ENCODE data around the gene ATG7. TPM values are rescaled to one million over a fixed set of nuclear protein-coding genes. Genes with fewer than 3 reads are reported as not detected.
A peak's percentile ranks its signal among the peaks of the same experiment; 100 is the strongest.

Gene ATG7
- total and polyA plus RNA-seq, 10 of the 15 experiments (the other 5 are each of a cell fraction or from before 2014, with no cell fraction given) = 13.5 to 49.5 (median 26.4) TPM

DNA sequence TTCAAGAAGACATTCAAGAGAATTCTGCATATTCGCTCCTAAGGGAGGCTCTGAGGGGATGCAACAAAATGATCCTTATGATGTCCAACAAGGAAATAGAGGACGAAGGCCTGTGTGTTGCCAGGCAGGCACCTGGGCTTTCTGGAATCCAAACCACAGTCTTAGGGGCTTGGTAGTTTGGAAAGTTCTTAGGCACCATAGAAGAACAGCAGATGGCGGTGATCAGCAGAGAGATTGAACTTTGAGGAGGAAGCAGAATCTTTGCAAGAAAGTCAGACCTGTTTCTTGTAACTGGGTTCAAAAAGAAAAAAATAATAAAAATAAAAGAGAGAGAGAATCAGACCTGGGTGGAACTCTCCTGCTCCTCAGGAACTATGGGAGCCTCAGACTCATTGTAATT, 11.7 kb upstream of the ATG7 start:
- intact Hi-C loops (cut with micrococcal nuclease; ENCODE audit: unreplicated experiment) = no loop called here
- no peaks in the 10 kb centered on the region for H3K4me1 ChIP-seq (ENCODE audit: control insufficient read depth, insufficient read depth, low read length)
- in situ Hi-C loops (cut with MboI) = no loop called here
- ATAC-seq (no peak), DNase-seq (ENCODE audit: low read depth, low spot score) (no peak), FAIRE-seq (no peak)
- ChIA-PET CTCF (interaction anchor here (0.8 to 3.6 kb wide), 3 partner anchors 51 to 391 kb away, joined by 3 to 39 read pairs (median 4); no protein-coding TSS in a partner anchor), SMC1A (ENCODE audit: uncharacterized antibody, unreplicated experiment) (interaction anchor here (0.8 to 2.8 kb wide), 8 partner anchors 28 to 395 kb away, joined by 3 to 18 read pairs (median 4); no protein-coding TSS in a partner anchor), POLR2A (no interaction called here), RAD21 (ENCODE audit: unreplicated experiment) (interaction anchor here (1.1 kb wide), 1 partner anchor 74 kb away, joined by 7 read pairs; no protein-coding TSS in a partner anchor)
- no peaks in the 10 kb centered on the region for H4K20me1 ChIP-seq (ENCODE audit: control insufficient read depth, insufficient read depth)
- 50% methylated on average over 3 of the region's 3 CpGs for WGBS (ENCODE audit: insufficient coverage, insufficient replicate concordance, low lambda C conversion rate, missing lambda C conversion rate)
- no peak overlapping the region for H3K4me3 ChIP-seq
- no peaks in the 10 kb centered on the region for H3K36me3 ChIP-seq (ENCODE audit: control insufficient read depth in 2 of 2, insufficient read depth in 2 of 2, low read length in 1 of 2)
- H2AFZ ChIP-seq (ENCODE audit: control insufficient read depth, low read depth, low read length) = no peak overlapping the region
- TF ChIP-seq CBX3 (IDR thresholded peaks at IDR 0.05; ENCODE audit: borderline replicate concordance, low read depth) (no peak), SMARCA5 (IDR thresholded peaks at IDR 0.05) (no peak), SMC3 (IDR thresholded peaks at IDR 0.05; ENCODE audit: borderline replicate concordance, low read length) (peak; percentile 24; the same call in 1 of the 2 replicates), MTA2 (IDR thresholded peaks at IDR 0.05; ENCODE audit: low read depth) (no peak), RAD21 (IDR thresholded peaks at IDR 0.05; ENCODE audit: insufficient read depth, low read depth, low read length) (peak; percentile 47; the same call in 1 of the 2 replicates), SREBF1 (IDR thresholded peaks at IDR 0.05; ENCODE audit: low read length) (no peak), TCF7 (IDR thresholded peaks at IDR 0.05; ENCODE audit: borderline replicate concordance) (no peak), ESRRA (IDR thresholded peaks at IDR 0.05; ENCODE audit: low read length) (no peak), BCL11A (IDR thresholded peaks at IDR 0.05; ENCODE audit: low read depth, low read length) (no peak), BACH1 (IDR thresholded peaks at IDR 0.05; ENCODE audit: borderline replicate concordance) (no peak)
- TF ChIP-seq, protein P1, sequence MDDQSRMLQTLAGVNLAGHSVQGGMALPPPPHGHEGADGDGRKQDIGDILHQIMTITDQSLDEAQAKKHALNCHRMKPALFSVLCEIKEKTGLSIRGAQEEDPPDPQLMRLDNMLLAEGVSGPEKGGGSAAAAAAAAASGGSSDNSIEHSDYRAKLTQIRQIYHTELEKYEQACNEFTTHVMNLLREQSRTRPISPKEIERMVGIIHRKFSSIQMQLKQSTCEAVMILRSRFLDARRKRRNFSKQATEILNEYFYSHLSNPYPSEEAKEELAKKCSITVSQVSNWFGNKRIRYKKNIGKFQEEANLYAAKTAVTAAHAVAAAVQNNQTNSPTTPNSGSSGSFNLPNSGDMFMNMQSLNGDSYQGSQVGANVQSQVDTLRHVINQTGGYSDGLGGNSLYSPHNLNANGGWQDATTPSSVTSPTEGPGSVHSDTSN (IDR thresholded peaks at IDR 0.05; ENCODE audit: insufficient replicate concordance, low read depth, low read length) = no peak
- TF ChIP-seq, protein P2, sequence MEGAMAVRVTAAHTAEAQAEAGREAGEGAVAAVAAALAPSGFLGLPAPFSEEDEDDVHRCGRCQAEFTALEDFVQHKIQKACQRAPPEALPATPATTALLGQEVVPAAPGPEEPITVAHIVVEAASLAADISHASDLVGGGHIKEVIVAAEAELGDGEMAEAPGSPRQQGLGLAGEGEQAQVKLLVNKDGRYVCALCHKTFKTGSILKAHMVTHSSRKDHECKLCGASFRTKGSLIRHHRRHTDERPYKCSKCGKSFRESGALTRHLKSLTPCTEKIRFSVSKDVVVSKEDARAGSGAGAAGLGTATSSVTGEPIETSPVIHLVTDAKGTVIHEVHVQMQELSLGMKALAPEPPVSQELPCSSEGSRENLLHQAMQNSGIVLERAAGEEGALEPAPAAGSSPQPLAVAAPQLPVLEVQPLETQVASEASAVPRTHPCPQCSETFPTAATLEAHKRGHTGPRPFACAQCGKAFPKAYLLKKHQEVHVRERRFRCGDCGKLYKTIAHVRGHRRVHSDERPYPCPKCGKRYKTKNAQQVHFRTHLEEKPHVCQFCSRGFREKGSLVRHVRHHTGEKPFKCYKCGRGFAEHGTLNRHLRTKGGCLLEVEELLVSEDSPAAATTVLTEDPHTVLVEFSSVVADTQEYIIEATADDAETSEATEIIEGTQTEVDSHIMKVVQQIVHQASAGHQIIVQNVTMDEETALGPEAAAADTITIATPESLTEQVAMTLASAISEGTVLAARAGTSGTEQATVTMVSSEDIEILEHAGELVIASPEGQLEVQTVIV (IDR thresholded peaks at IDR 0.05; ENCODE audit: borderline replicate concordance, partially characterized antibody) = no peak
- TF ChIP-seq, protein P3, sequence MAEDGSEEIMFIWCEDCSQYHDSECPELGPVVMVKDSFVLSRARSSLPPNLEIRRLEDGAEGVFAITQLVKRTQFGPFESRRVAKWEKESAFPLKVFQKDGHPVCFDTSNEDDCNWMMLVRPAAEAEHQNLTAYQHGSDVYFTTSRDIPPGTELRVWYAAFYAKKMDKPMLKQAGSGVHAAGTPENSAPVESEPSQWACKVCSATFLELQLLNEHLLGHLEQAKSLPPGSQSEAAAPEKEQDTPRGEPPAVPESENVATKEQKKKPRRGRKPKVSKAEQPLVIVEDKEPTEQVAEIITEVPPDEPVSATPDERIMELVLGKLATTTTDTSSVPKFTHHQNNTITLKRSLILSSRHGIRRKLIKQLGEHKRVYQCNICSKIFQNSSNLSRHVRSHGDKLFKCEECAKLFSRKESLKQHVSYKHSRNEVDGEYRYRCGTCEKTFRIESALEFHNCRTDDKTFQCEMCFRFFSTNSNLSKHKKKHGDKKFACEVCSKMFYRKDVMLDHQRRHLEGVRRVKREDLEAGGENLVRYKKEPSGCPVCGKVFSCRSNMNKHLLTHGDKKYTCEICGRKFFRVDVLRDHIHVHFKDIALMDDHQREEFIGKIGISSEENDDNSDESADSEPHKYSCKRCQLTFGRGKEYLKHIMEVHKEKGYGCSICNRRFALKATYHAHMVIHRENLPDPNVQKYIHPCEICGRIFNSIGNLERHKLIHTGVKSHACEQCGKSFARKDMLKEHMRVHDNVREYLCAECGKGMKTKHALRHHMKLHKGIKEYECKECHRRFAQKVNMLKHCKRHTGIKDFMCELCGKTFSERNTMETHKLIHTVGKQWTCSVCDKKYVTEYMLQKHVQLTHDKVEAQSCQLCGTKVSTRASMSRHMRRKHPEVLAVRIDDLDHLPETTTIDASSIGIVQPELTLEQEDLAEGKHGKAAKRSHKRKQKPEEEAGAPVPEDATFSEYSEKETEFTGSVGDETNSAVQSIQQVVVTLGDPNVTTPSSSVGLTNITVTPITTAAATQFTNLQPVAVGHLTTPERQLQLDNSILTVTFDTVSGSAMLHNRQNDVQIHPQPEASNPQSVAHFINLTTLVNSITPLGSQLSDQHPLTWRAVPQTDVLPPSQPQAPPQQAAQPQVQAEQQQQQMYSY (CRISPR knock-in tag; IDR thresholded peaks at IDR 0.05) = no peak
- TF ChIP-seq, protein P4, sequence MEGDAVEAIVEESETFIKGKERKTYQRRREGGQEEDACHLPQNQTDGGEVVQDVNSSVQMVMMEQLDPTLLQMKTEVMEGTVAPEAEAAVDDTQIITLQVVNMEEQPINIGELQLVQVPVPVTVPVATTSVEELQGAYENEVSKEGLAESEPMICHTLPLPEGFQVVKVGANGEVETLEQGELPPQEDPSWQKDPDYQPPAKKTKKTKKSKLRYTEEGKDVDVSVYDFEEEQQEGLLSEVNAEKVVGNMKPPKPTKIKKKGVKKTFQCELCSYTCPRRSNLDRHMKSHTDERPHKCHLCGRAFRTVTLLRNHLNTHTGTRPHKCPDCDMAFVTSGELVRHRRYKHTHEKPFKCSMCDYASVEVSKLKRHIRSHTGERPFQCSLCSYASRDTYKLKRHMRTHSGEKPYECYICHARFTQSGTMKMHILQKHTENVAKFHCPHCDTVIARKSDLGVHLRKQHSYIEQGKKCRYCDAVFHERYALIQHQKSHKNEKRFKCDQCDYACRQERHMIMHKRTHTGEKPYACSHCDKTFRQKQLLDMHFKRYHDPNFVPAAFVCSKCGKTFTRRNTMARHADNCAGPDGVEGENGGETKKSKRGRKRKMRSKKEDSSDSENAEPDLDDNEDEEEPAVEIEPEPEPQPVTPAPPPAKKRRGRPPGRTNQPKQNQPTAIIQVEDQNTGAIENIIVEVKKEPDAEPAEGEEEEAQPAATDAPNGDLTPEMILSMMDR (IDR thresholded peaks at IDR 0.05 in 2 of 3, conservative IDR thresholded peaks at IDR 0.05 in 1 of 3; ENCODE audit: control insufficient read depth in 2 of 3, extremely low read depth in 1 of 3, insufficient read depth in 1 of 3, low read depth in 3 of 3, low read length in 3 of 3) = peak in 2 of 3 experiments; percentile 11 to 19; a peak in 1 of 6 replicates
- no peaks in the 10 kb centered on the region for H3K79me2 ChIP-seq (ENCODE audit: control insufficient read depth, insufficient read depth, low read length)
- H3K27me3 ChIP-seq (replicated peaks in 1 of 2; ENCODE audit: control insufficient read depth in 2 of 2, insufficient read depth in 2 of 2, low read length in 1 of 2) = peaks cover 0 to 2% of the 10 kb centered on the region in 2 experiments; a peak in 2 of 4 replicates
- H3K9me3 ChIP-seq (replicated peaks; ENCODE audit: control insufficient read depth, insufficient read depth, low read length) = no peaks in the 10 kb centered on the region
- H3K27ac ChIP-seq (ENCODE audit: control insufficient read depth, insufficient read depth) = no peak overlapping the region
- H3K9ac ChIP-seq (ENCODE audit: control insufficient read depth, insufficient read depth, low read length) = no peak overlapping the region
- no TSS peak for BruUV-seq (replicated peaks)
- H3K4me2 ChIP-seq (ENCODE audit: control insufficient read depth, insufficient read depth) = no peak overlapping the region
